Superior temporal gyrus (tissue), 1 donor: ENCODE data around the gene KIAA1328.
"Not testable (repeated sequence)": the region's sequence is repeated elsewhere in the genome, so short reads cannot be mapped to it uniquely, and the experiment has no call there.

ENCODE experiments used
- DNase-seq: peaks from one replicate; pipeline ENCODE4 v3.0.0-alpha.2; 2016; ENCODE audit errors: extremely low spot score

The KIAA1328 gene

GRCh38 chr18:36828630-36829361, at the start of gene KIAA1328, which contains the start of gene TPGS2:
Gene KIAA1328 (plus strand): TSS chr18:36829127. CDS start chr18:36829139, 12 bp downstream.
Gene TPGS2 (minus strand): TSS chr18:36829002. CDS start chr18:36828767, 235 bp downstream.
- DNase-seq, result peak; percentile 87

- no peak for DNase-seq
Observed at GRCh38 chr18:36780748-36781147, 48.2 kb upstream of the KIAA1328 start.

- no peak for DNase-seq
Observed at GRCh38 chr18:36782710-36783109, 46.2 kb upstream of the KIAA1328 start.

GRCh38 chr18:36783792-36784191, 45.1 kb upstream of the KIAA1328 start:
- DNase-seq, result no peak

- peak; percentile 32 for DNase-seq
Observed at GRCh38 chr18:36786686-36787085, 42.2 kb upstream of the KIAA1328 start.

GRCh38 chr18:36792634-36793283, 36.2 kb upstream of the KIAA1328 start:
- no peak for DNase-seq

- DNase-seq, result no peak
Observed at GRCh38 chr18:36798738-36799473, 30.0 kb upstream of the KIAA1328 start.

- DNase-seq, result no peak
Observed at GRCh38 chr18:36805105-36805504, 23.8 kb upstream of the KIAA1328 start.

GRCh38 chr18:36808681-36809080, 20.2 kb upstream of the KIAA1328 start:
- DNase-seq, result no peak

- peak; percentile 91 for DNase-seq
Observed at GRCh38 chr18:36809590-36810381, 19.1 kb upstream of the KIAA1328 start.

- DNase-seq, result no peak
Observed at GRCh38 chr18:36811430-36811829, 17.5 kb upstream of the KIAA1328 start.

GRCh38 chr18:36811955-36812354, 17.0 kb upstream of the KIAA1328 start:
- DNase-seq, result no peak

GRCh38 chr18:36812678-36813077, 16.2 kb upstream of the KIAA1328 start:
- DNase-seq, result no peak

GRCh38 chr18:36813101-36813775, 15.7 kb upstream of the KIAA1328 start:
- DNase-seq, result no peak

GRCh38 chr18:36813824-36814223, 15.1 kb upstream of the KIAA1328 start:
- no peak for DNase-seq

- DNase-seq, result no peak
Observed at GRCh38 chr18:36814994-36815393, 13.9 kb upstream of the KIAA1328 start.

GRCh38 chr18:36816096-36816495, 12.8 kb upstream of the KIAA1328 start:
- not testable (repeated sequence) for DNase-seq

GRCh38 chr18:36817039-36817438, 11.9 kb upstream of the KIAA1328 start:
- no peak for DNase-seq

- no peak for DNase-seq
Observed at GRCh38 chr18:36818652-36819051, 10.3 kb upstream of the KIAA1328 start.

GRCh38 chr18:36819621-36820020, 9.3 kb upstream of the KIAA1328 start:
- DNase-seq, result no peak

- DNase-seq, result no peak
Observed at GRCh38 chr18:36821681-36822080, 7.2 kb upstream of the KIAA1328 start.
